Neuron (in vitro differentiated cells): ENCODE data around the gene SLCO4A1.

Source experiments
- H2AFZ ChIP-seq: one replicate; pipeline ENCODE4 v1.6.1; 2013; ENCODE audit warnings: low read depth, mild to moderate bottlenecking, inconsistent platforms, low read length, moderate library complexity
- H3K27me3 ChIP-seq: one replicate; pipeline ENCODE4 v1.6.1; 2013; ENCODE audit warnings: low read length; ENCODE audit not compliant: insufficient read depth
- H3K36me3 ChIP-seq: one replicate; pipeline ENCODE4 v1.6.1; 2013; ENCODE audit warnings: low read length; ENCODE audit not compliant: insufficient read depth
- H3K4me1 ChIP-seq: one replicate; pipeline ENCODE4 v1.6.1; 2013; ENCODE audit warnings: low read length; ENCODE audit not compliant: insufficient read depth
- H3K4me3 ChIP-seq: 2 replicates; pipeline ENCODE4 v1.5.1; 2013; ENCODE audit warnings: mild to moderate bottlenecking, low read length, moderate library complexity
- H3K9me3 ChIP-seq: one replicate; pipeline ENCODE4 v1.6.1; 2013; ENCODE audit warnings: low read length

SLCO4A1 gene

GRCh38 chr20:62667530-62668440 lies 25.5 kb downstream of the SLCO4A1 start:
- no peaks in the 10 kb centered on the region for H3K36me3 ChIP-seq
- H3K27me3 ChIP-seq = peaks cover 21% of the 10 kb centered on the region
- peaks cover 9% of the 10 kb centered on the region for H3K4me1 ChIP-seq
- no peaks in the 10 kb centered on the region for H3K9me3 ChIP-seq
- H3K4me3 ChIP-seq = no peak overlapping the region
- H2AFZ ChIP-seq = no peak overlapping the region

- no peaks in the 10 kb centered on the region for H3K36me3 ChIP-seq
- H3K9me3 ChIP-seq = no peaks in the 10 kb centered on the region
- H3K27me3 ChIP-seq = peaks cover 16% of the 10 kb centered on the region
- H3K4me1 ChIP-seq = peaks cover 4% of the 10 kb centered on the region
- H3K4me3 ChIP-seq = no peak overlapping the region
- H2AFZ ChIP-seq = no peak overlapping the region
These were observed 26.2 kb downstream of the SLCO4A1 start for GRCh38 chr20:62668441-62669027.

- no peaks in the 10 kb centered on the region for H3K9me3 ChIP-seq
- no peak overlapping the region for H3K4me3 ChIP-seq
- no peaks in the 10 kb centered on the region for H3K36me3 ChIP-seq
- H3K4me1 ChIP-seq = no peaks in the 10 kb centered on the region
- H3K27me3 ChIP-seq = peaks cover 10% of the 10 kb centered on the region
- no peak overlapping the region for H2AFZ ChIP-seq
These were observed 26.9 kb downstream of the SLCO4A1 start for GRCh38 chr20:62669249-62669648.

- no peaks in the 10 kb centered on the region for H3K36me3 ChIP-seq
- peaks cover 10% of the 10 kb centered on the region for H3K27me3 ChIP-seq
- H2AFZ ChIP-seq = no peak overlapping the region
- no peaks in the 10 kb centered on the region for H3K9me3 ChIP-seq
- H3K4me1 ChIP-seq = no peaks in the 10 kb centered on the region
- no peak overlapping the region for H3K4me3 ChIP-seq
These were observed 27.9 kb downstream of the SLCO4A1 start for GRCh38 chr20:62670156-62670555.

GRCh38 chr20:62670998-62671397 lies 28.7 kb downstream of the SLCO4A1 start:
- Histone ChIP-seq H3K4me1 (no peaks in the 10 kb centered on the region), H3K27me3 (peaks cover 10% of the 10 kb centered on the region)

GRCh38 chr20:62671765-62672164 lies 29.5 kb downstream of the SLCO4A1 start:
- H3K27me3 ChIP-seq = peaks cover 7% of the 10 kb centered on the region
- H2AFZ ChIP-seq = no peak overlapping the region
- no peaks in the 10 kb centered on the region for H3K4me1 ChIP-seq
- H3K36me3 ChIP-seq = no peaks in the 10 kb centered on the region
- no peak overlapping the region for H3K4me3 ChIP-seq
- H3K9me3 ChIP-seq = no peaks in the 10 kb centered on the region

More at GRCh38 chr20:62670998-62671397, 28.7 kb downstream of the SLCO4A1 start:
- no peaks in the 10 kb centered on the region for H3K36me3 ChIP-seq
- no peak overlapping the region for H3K4me3 ChIP-seq
- no peaks in the 10 kb centered on the region for H3K9me3 ChIP-seq
- H2AFZ ChIP-seq = no peak overlapping the region

GRCh38 chr20:62674370-62674769 lies 32.1 kb downstream of the SLCO4A1 start:
- Histone ChIP-seq H3K4me3 (no peak overlapping the region), H3K36me3 (no peaks in the 10 kb centered on the region), H3K27me3 (peaks cover 4% of the 10 kb centered on the region), H3K4me1 (no peaks in the 10 kb centered on the region), H3K9me3 (no peaks in the 10 kb centered on the region), H2AFZ (no peak overlapping the region)

GRCh38 chr20:62675156-62675876 lies 33.0 kb downstream of the SLCO4A1 start:
- Histone ChIP-seq H2AFZ (no peak overlapping the region), H3K4me3 (no peak overlapping the region), H3K4me1 (no peaks in the 10 kb centered on the region), H3K36me3 (no peaks in the 10 kb centered on the region), H3K9me3 (no peaks in the 10 kb centered on the region), H3K27me3 (peaks cover 4% of the 10 kb centered on the region)

GRCh38 chr20:62675877-62676260 lies 33.6 kb downstream of the SLCO4A1 start:
- Histone ChIP-seq H2AFZ (no peak overlapping the region), H3K27me3 (peaks cover 4% of the 10 kb centered on the region), H3K9me3 (no peaks in the 10 kb centered on the region), H3K4me1 (no peaks in the 10 kb centered on the region), H3K36me3 (no peaks in the 10 kb centered on the region), H3K4me3 (no peak overlapping the region)

GRCh38 chr20:62676976-62677375 lies 34.7 kb downstream of the SLCO4A1 start:
- Histone ChIP-seq H3K4me1 (no peaks in the 10 kb centered on the region), H2AFZ (no peak overlapping the region), H3K36me3 (no peaks in the 10 kb centered on the region), H3K27me3 (peaks cover 4% of the 10 kb centered on the region), H3K9me3 (no peaks in the 10 kb centered on the region), H3K4me3 (no peak overlapping the region)

- peaks cover 2% of the 10 kb centered on the region for H3K9me3 ChIP-seq
- H3K36me3 ChIP-seq = no peaks in the 10 kb centered on the region
- no peak overlapping the region for H2AFZ ChIP-seq
- no peak overlapping the region for H3K4me3 ChIP-seq
- no peaks in the 10 kb centered on the region for H3K4me1 ChIP-seq
- H3K27me3 ChIP-seq = peaks cover 4% of the 10 kb centered on the region
These were observed 35.4 kb downstream of the SLCO4A1 start for GRCh38 chr20:62677678-62678077.

GRCh38 chr20:62678553-62678952 lies 36.2 kb downstream of the SLCO4A1 start:
- H3K4me3 ChIP-seq = no peak overlapping the region
- H3K4me1 ChIP-seq = no peaks in the 10 kb centered on the region
- H3K36me3 ChIP-seq = no peaks in the 10 kb centered on the region
- peaks cover 4% of the 10 kb centered on the region for H3K27me3 ChIP-seq
- no peak overlapping the region for H2AFZ ChIP-seq
- H3K9me3 ChIP-seq = peaks cover 5% of the 10 kb centered on the region

GRCh38 chr20:62679978-62680589 lies 37.8 kb downstream of the SLCO4A1 start:
- Histone ChIP-seq H3K36me3 (no peaks in the 10 kb centered on the region), H2AFZ (no peak overlapping the region)

More at GRCh38 chr20:62679978-62680589, 37.8 kb downstream of the SLCO4A1 start:
- Histone ChIP-seq H3K27me3 (peaks cover 4% of the 10 kb centered on the region), H3K4me1 (no peaks in the 10 kb centered on the region), H3K4me3 (no peak overlapping the region), H3K9me3 (peaks cover 5% of the 10 kb centered on the region)
